ENCODE measurements around the gene ALX3. TPM values are rescaled to one million over a fixed set of nuclear protein-coding genes. Genes with fewer than 3 reads are reported as not detected.

Gene ALX3
- total RNA-seq, 4 donors from 2014 or later = not detected

DNA sequence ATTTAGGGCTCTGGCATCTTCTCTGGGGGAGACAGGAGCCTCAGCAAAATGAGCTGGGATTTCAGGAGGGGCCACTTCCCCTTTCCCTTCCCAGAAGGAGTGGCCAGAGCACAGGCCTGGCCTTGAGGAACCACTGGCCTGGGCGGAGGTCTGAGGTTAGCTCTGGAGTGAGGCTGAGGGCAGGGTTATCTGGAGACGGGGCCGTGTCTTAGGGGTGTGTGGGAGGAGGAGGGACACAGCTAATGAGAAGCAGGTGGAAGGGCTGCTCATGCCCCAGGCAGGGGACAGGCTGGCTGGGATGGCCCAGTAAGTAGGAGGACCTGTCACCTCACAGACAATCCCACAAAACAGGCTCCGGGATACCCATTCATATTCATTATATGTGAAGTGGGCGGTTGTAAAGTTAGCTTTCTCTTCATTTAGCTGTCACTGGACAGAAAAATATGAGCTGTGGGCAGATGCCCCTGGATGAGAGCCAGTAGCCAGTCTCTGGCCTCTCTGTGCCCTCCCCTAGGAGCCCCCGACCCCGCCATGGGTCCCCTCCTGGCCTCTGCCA lies 12.4 kb downstream of the ALX3 start:
- TF ChIP-seq, protein P1, sequence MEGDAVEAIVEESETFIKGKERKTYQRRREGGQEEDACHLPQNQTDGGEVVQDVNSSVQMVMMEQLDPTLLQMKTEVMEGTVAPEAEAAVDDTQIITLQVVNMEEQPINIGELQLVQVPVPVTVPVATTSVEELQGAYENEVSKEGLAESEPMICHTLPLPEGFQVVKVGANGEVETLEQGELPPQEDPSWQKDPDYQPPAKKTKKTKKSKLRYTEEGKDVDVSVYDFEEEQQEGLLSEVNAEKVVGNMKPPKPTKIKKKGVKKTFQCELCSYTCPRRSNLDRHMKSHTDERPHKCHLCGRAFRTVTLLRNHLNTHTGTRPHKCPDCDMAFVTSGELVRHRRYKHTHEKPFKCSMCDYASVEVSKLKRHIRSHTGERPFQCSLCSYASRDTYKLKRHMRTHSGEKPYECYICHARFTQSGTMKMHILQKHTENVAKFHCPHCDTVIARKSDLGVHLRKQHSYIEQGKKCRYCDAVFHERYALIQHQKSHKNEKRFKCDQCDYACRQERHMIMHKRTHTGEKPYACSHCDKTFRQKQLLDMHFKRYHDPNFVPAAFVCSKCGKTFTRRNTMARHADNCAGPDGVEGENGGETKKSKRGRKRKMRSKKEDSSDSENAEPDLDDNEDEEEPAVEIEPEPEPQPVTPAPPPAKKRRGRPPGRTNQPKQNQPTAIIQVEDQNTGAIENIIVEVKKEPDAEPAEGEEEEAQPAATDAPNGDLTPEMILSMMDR (IDR thresholded peaks at IDR 0.05; ENCODE audit: low read depth) = no peak

DNA sequence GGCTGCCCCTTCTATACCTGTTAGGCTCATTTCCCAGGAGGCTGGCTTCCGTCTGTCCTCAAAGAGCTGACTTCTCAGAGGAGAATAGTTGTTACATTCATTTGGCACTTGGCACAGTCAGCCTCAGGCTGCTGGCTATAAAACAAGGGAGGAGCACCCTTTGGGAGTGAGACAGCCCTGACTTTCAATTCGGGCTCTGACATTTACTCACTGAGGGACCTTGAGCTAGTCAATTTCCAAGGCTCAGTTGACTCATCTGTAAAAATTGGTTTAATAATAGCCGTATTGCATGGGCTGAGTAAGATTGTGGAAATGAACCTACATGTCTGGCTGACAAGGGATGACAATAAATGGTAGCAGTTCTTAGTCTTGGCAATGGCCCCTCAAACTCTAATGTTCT lies 13.7 kb downstream of the ALX3 start:
- TF ChIP-seq, protein P1 (IDR thresholded peaks at IDR 0.05; ENCODE audit: low read depth) = no peak

DNA sequence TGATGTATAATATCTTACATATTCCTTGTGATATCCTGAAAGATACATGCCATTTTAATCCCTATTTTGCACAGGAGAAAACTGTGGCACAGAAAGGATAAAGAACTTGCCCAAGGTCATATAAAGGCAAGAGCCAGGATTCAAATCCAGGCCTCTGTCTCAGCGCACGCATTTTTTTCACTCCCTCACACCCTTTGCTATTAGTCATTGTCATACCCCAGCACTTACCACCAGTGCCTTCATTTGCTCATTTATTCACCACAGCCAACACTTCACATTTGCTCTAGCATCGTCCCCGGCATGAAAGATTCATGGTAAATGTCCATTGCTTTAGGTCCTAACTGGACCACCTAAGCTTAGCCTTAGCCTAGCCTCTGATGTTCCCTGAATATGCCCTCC lies 14.2 kb downstream of the ALX3 start:
- TF ChIP-seq, protein P1 (IDR thresholded peaks at IDR 0.05; ENCODE audit: low read depth) = no peak

DNA sequence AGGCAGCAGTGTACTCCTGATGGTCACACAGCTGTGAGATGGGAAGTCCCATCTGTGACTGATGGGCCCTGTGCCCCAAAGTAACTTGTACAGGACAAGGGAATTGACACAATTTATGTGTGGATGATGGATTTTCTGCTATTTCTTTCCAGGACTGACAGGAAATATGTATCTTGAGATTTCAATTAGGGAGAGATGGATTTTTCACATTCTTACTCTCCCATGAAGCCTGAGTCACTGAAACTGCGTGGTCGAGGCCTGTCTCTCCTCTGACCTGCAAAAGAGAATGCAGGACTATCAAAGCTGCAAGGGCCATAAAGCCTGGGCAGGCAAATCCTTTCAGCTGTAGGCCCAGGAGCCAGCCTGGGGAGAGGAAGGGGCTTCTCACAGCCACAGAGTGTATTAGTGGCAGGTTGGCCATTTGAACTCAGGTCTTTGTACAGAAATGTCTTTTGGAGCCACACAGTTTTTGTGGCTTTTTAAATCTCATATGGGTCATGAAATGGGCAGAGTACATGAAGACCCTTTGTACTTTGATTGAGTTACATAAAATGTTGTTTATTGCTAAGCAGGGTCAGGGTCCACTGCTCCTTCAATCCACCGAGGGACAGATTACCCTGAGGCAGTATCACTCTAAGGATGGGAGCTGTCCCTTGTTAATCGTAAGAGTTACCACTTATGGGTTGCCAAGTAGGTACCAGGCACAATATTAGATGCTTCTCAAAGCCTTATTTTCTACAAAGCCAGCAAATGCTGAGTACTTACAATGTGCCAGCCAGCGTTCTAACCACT lies 14.8 kb downstream of the ALX3 start:
- TF ChIP-seq, protein P1 (IDR thresholded peaks at IDR 0.05; ENCODE audit: low read depth) = no peak

DNA sequence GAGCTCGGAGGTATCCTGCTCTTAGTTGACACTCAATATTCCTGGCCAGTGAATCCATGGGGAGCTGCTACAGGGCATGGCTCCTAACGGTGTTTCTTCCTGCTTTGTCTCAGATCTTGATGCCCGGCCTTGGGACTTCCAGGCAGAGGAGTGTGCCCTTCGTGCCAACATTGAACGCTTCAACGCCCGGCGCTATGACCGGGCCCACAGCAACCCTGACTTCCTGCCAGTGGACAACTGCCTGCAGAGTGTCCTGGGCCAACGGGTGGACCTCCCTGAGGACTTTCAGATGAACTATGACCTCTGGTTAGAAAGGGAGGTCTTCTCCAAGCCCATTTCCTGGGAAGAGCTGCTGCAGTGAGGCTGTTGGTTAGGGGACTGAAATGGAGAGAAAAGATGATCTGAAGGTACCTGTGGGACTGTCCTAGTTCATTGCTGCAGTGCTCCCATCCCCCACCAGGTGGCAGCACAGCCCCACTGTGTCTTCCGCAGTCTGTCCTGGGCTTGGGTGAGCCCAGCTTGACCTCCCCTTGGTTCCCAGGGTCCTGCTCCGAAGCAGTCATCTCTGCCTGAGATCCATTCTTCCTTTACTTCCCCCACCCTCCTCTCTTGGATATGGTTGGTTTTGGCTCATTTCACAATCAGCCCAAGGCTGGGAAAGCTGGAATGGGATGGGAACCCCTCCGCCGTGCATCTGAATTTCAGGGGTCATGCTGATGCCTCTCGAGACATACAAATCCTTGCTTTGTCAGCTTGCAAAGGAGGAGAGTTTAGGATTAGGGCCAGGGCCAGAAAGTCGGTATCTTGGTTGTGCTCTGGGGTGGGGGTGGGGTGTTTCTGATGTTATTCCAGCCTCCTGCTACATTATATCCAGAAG lies 16.7 kb downstream of the ALX3 start:
- TF ChIP-seq, protein P1 (IDR thresholded peaks at IDR 0.05; ENCODE audit: low read depth) = no peak

DNA sequence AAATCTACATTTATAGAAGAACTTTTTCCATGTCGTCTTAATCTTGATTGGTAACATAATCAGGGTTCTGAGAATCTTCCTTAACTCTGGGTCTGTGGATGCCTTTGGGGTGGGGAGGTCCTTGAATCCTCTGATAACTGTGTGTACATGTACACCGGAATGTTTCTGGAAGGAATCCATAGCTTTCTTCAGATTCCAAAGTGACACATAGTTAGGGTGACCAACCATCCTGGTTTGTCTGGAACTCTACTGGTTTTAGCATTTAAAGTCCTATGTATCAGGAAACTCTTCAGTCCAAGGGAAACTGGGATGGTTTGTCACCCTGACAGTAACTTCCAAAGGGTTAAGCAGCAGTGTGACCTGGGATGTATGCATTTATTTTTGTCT lies 19.2 kb downstream of the ALX3 start:
- TF ChIP-seq, protein P1 (IDR thresholded peaks at IDR 0.05; ENCODE audit: low read depth) = no peak

All from subcutaneous adipose tissue (tissue), 4 donors.